Measurements from ENCODE around the gene HES5. TPM values are rescaled to one million over a fixed set of nuclear protein-coding genes. Genes with fewer than 3 reads are reported as not detected.

The HES5 gene
- polyA plus RNA-seq, 3 donors = not detected

GRCh38 chr1:2495546-2495945 lies 34.5 kb downstream of the HES5 start:
- no peak for DNase-seq
- TF ChIP-seq, protein P1, sequence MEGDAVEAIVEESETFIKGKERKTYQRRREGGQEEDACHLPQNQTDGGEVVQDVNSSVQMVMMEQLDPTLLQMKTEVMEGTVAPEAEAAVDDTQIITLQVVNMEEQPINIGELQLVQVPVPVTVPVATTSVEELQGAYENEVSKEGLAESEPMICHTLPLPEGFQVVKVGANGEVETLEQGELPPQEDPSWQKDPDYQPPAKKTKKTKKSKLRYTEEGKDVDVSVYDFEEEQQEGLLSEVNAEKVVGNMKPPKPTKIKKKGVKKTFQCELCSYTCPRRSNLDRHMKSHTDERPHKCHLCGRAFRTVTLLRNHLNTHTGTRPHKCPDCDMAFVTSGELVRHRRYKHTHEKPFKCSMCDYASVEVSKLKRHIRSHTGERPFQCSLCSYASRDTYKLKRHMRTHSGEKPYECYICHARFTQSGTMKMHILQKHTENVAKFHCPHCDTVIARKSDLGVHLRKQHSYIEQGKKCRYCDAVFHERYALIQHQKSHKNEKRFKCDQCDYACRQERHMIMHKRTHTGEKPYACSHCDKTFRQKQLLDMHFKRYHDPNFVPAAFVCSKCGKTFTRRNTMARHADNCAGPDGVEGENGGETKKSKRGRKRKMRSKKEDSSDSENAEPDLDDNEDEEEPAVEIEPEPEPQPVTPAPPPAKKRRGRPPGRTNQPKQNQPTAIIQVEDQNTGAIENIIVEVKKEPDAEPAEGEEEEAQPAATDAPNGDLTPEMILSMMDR (IDR thresholded peaks at IDR 0.05) = no peak
- H3K9me3 ChIP-seq (replicated peaks in 1 of 2; ENCODE audit: control insufficient read depth in 1 of 2, insufficient read depth in 1 of 2, low read length in 2 of 2) = no peaks in the 10 kb centered on the region
- 97% methylated on average over 10 of the region's 12 CpGs for WGBS (ENCODE audit: insufficient coverage)
- H3K27me3 Mint-ChIP-seq (ENCODE audit: low read depth in 3 of 3) = peaks cover 1 to 6% (median 4%) of the 10 kb centered on the region in 3 donors
- no peaks in the 10 kb centered on the region for H3K9me3 Mint-ChIP-seq
- no peaks in the 10 kb centered on the region for H4K20me1 ChIP-seq (ENCODE audit: insufficient read depth, low read length)
- peaks cover 10 to 11% of the 10 kb centered on the region in 2 donors for H3K4me1 ChIP-seq (ENCODE audit: control insufficient read depth in 1 of 2, insufficient read depth in 2 of 2, low read length in 2 of 2)
- no peak overlapping the region for H3K4me3 ChIP-seq (replicated peaks in 1 of 3; ENCODE audit: low read depth in 2 of 3, low read length in 3 of 3)
- H3K79me2 ChIP-seq (ENCODE audit: insufficient read depth, low read length) = no peaks in the 10 kb centered on the region
- no peak overlapping the region for H3K27ac Mint-ChIP-seq
- H3K36me3 ChIP-seq (replicated peaks in 1 of 2; ENCODE audit: control insufficient read depth in 1 of 2, insufficient read depth in 2 of 2, low read length in 2 of 2) = no peaks in the 10 kb centered on the region
- no peaks in the 10 kb centered on the region for H3K36me3 Mint-ChIP-seq
- H3K4me1 Mint-ChIP-seq = peaks cover 8% of the 10 kb centered on the region
- no peak overlapping the region for H3K9ac ChIP-seq (ENCODE audit: insufficient read depth, low read length, poor library complexity, severe bottlenecking)
- no peak overlapping the region for H2AFZ ChIP-seq (ENCODE audit: insufficient read depth, low read depth, low read length, poor library complexity, severe bottlenecking)
- no peaks in the 10 kb centered on the region for H3K27me3 ChIP-seq (ENCODE audit: control insufficient read depth in 2 of 2, insufficient read depth in 2 of 2, low read length in 2 of 2)
- H3K4me3 Mint-ChIP-seq = no peak overlapping the region
- intact Hi-C loops (cut with micrococcal nuclease) = no loop called here
- no peak overlapping the region for H3K27ac ChIP-seq (ENCODE audit: low read depth in 1 of 2, low read length in 2 of 2)
- no peak overlapping the region for H3K4me2 ChIP-seq (replicated peaks; ENCODE audit: extremely low read depth, low read length, poor library complexity, severe bottlenecking)

- H3K27me3 ChIP-seq (ENCODE audit: control insufficient read depth in 2 of 2, insufficient read depth in 2 of 2, low read length in 2 of 2) = no peaks in the 10 kb centered on the region
- no peak overlapping the region for H3K4me3 ChIP-seq (replicated peaks in 1 of 3; ENCODE audit: low read depth in 2 of 3, low read length in 3 of 3)
- no peak overlapping the region for H3K9ac ChIP-seq (ENCODE audit: insufficient read depth, low read length, poor library complexity, severe bottlenecking)
- H3K27ac ChIP-seq (ENCODE audit: low read depth in 1 of 2, low read length in 2 of 2) = no peak overlapping the region
- Mint-ChIP-seq H3K27me3 (ENCODE audit: low read depth in 3 of 3) (peaks cover 1 to 8% (median 3%) of the 10 kb centered on the region in 3 donors), H3K27ac (no peak overlapping the region), H3K9me3 (no peaks in the 10 kb centered on the region), H3K4me3 (no peak overlapping the region), H3K4me1 (peaks cover 3% of the 10 kb centered on the region), H3K36me3 (no peaks in the 10 kb centered on the region)
- no peaks in the 10 kb centered on the region for H3K79me2 ChIP-seq (ENCODE audit: insufficient read depth, low read length)
- peaks cover 6 to 7% of the 10 kb centered on the region in 2 donors for H3K4me1 ChIP-seq (ENCODE audit: control insufficient read depth in 1 of 2, insufficient read depth in 2 of 2, low read length in 2 of 2)
- H2AFZ ChIP-seq (ENCODE audit: insufficient read depth, low read depth, low read length, poor library complexity, severe bottlenecking) = no peak overlapping the region
- no peaks in the 10 kb centered on the region for H4K20me1 ChIP-seq (ENCODE audit: insufficient read depth, low read length)
- no peak for DNase-seq
- no peaks in the 10 kb centered on the region for H3K36me3 ChIP-seq (replicated peaks in 1 of 2; ENCODE audit: control insufficient read depth in 1 of 2, insufficient read depth in 2 of 2, low read length in 2 of 2)
- no peaks in the 10 kb centered on the region for H3K9me3 ChIP-seq (replicated peaks in 1 of 2; ENCODE audit: control insufficient read depth in 1 of 2, insufficient read depth in 1 of 2, low read length in 2 of 2)
- no peak overlapping the region for H3K4me2 ChIP-seq (replicated peaks; ENCODE audit: extremely low read depth, low read length, poor library complexity, severe bottlenecking)
- TF ChIP-seq, protein P1 (IDR thresholded peaks at IDR 0.05) = no peak
- 92% methylated on average over 10 of the region's 12 CpGs for WGBS (ENCODE audit: insufficient coverage)
- intact Hi-C loops (cut with micrococcal nuclease) = no loop called here
Observed at GRCh38 chr1:2495026-2495425, 35.0 kb downstream of the HES5 start.
